Fibroblast of skin of right biceps (primary cell): ENCODE data around the gene LYRM2.

Source experiments
- DNase-seq: peaks from one replicate; pipeline ENCODE4 v3.0.0-alpha.2; 2013

The LYRM2 gene

DNA sequence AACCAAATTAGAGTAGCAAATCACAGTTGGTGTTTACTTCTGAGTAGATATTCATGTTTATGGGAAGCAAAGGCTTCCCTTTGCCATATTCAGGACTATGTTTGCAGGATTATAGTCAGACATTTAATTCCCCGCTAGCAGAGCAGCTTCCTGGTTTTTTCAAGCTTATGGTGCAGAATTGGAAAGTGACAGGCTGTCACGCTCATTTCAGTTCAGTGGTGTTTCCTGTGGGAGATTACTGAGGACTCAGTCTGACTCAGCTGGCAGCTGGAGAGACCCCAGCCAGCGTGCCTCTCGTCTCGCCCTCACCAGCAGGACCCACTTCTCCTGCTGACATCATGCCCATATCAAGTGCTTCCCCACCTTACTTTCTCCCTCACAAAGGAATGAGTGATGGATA, 85.1 kb downstream of the LYRM2 start:
- DNase-seq: no peak

DNA sequence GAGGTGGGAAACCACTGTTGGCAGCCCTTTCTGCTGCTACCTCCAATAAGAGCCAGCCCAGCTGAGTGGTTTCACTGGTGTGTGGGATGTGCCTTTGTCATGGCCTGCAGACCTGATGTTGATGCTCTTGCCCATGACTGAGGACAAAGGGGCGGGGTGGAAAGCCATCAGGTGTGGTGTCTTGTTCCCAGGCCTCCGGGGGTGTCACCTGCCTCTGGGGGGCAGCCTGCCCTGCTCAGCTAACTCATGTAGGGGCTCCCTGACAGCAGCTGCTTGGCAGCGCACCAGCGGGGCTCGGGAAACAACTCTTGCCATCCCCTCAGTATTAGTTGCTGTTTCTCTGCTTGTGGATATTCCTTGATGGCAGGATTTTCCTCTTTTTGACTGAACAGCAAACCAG, 91.3 kb downstream of the LYRM2 start:
- DNase-seq: no peak

DNA sequence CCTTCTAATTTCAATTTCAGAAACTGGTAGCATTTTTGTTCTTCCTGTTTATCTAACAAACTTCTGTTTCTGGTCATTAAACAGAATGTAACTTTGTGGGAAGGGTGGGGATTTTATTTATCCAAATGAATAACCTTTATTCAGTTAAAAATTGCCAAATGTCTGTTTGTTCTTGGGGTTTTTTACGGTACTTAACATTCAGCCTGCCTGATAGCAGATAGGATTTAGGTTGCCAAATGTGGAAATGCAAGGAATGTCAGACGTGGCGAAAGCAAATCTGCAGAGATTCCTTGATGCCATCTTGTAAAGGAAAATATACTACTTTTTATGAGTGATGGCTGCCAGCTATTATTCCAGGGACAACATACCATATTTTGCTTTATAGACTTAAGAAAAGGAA, 95.7 kb downstream of the LYRM2 start:
- DNase-seq: no peak

DNA sequence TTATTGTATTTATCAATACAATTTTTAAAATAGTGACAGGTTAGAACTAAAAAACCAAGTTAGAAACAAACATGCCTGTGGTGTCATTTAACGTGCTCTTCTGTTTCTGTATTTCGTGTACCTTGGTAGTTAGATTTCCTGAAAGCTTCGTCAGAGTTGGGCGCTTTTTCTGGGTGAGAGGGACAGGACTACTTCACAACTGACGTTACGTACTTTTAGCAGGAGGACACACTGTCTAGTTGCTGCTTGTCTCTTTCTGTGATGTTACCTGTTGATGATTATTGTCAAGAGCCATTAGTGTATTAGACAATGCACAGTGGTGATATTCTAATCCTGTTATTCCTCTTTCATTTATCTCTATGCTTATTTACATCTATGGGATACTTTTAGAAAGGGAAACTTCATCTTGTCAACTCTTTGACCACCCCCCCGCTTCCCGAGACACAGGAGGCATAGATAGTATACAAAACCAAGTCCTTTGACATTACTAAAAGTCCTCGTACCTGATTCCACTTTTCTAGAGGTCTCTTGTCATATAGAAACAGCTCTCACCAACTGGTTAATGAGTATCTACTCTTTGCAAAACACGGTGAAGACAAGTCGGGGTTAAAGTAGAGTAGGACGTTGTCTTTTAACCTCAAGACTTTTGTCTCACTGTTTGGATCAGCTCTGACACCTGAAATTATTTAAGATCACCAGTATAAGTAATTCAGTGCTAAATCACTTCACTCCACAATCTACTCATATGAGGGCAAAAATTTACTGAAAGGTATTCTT, 96.3 kb downstream of the LYRM2 start:
- no peak for DNase-seq

DNA sequence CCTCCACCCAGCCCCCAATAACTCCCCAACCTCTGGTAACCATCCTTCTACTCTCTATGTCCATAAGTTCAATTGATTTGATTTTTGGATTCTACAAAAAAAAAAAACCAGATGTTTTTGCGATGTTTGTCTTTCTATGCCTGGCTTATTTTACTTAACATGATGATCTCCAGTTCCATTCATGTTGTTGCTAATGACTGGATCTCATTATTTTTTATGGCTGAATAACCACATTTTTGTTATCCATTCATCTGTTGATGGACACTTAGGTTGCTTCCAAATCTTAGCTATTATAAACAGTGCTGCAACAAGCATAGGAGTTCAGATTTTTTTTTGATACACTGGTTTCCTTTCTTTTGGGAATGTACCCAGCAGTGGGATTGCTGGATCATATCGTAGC, 98.8 kb downstream of the LYRM2 start:
- no peak for DNase-seq

DNA sequence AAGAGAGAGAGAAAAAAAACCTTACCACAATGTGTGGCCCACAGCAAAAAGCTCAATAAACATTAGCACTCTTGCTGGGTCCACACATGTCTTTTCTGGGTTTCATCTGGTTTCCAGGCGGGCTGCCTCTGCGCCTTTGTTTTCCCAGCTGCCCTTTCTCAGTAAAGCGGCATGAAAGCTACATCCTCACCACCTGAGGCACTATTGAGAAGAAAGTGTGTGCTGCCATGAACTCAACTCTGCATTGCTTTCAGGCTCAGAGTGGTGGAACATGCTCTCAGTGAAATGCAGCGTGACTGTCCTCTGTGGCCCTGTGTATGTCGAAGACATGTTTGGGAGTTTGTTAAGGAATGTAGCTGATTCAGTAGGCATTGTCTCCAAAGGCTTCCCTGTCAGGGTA, 102.3 kb downstream of the LYRM2 start:
- DNase-seq: peak; percentile 10

DNA sequence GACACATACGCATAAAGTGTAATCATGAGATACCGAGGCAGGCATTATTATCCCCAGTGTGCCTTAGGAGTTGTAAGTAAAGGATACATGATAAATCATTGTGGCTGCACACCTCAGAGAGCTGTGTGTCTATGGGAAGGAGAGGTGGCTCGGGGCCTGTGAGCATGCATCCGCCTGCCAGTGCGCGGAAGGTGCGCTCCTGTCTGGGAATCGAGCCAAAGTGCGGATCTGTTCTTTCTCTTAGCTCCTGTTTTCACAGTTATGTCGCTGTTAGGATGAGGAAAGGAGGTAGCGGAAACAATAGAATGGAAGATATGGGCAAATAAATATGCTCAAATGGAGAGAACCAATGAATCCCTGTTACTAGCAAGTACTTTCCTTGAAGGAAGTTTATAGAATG, 107.6 kb downstream of the LYRM2 start:
- DNase-seq: no peak

DNA sequence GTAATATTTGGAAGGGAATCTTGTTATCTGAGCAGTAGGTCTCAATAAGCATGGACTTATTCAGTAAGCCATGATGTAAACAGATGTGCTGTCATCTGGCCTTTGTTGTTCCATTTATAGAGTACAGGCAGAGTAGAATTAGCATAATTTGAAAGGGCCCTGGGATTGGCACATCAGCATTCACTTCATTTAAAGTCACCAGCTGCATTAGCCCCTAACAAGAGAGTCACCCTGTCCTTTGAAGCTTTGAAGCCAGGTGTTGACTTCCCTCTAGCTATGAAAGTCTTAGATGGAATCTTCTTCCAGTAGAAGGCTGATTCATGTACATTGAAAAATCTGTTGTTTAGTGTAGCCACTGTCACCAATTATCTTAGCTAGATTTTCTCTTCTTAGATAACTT, 109.7 kb downstream of the LYRM2 start:
- no peak for DNase-seq

DNA sequence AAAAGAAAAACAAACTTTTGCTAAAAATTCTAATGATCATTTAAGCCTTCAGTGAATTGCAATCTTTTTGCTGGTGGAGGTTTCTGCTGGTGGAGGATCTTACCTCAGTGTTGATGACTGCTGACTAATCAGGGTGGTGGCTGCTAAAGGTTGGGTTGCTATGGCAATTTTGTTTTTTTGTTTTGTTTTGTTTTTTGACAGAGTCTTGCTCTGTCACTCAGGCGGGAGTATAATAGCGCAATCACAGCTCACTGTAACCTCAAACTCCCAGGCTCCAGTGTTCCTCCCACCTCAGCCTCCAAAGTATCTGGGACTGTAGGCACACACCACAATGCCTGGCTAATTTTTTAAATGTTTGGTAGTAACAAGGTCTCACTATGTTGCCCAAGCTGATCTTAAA, 110.9 kb downstream of the LYRM2 start:
- no peak for DNase-seq

DNA sequence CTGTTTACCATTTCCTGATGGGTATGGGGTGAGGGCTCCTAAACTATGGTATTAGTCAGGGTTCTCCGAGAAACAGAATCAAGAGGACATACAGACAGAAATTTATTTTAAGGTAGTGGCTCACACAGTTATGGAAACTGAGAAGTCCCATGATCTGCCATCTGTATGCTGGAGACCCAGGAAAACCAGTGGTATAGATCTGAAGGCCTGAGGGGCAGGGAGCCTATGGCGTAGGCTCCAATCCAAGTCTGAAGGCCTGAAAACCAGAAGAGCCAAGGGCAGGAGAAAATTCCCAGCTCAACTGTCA, 112.0 kb downstream of the LYRM2 start:
- DNase-seq: no peak

DNA sequence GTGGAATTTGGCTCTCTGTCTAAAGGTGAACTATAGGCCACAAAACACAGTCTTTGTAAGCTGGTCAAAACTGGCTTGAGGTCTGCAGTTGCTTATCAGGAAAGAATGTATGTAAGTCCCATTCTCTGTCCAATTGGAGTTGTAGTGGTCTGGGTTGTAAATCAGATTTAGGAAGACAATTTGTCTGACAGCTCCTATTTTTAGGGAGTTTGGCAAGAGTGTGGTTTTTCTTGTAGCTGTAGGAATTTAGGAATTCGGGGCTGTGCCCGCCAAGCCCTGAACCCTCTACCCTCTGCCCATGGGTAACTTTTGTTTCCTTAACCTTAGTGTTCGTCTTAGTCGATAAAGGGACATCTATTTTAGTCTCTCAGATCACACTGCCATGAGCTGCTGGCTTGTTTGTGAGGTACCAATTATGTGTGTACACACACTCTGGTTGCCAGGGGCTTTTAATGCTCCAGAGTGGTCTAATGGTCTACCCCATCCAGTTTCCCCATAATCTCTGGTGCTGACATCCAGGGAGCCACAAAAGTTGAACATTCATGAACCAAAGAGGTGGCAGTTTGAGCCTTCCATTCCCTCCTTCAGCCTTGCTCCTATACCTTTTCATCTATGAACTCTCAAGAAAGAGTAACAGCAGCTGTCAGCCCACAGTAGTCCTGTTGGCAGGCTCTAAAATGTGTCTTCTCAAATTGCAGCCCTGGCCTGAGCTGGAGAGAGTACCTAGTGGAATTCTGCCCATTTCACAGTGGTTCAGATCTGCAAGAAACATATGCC, 112.6 kb downstream of the LYRM2 start:
- DNase-seq: no peak

DNA sequence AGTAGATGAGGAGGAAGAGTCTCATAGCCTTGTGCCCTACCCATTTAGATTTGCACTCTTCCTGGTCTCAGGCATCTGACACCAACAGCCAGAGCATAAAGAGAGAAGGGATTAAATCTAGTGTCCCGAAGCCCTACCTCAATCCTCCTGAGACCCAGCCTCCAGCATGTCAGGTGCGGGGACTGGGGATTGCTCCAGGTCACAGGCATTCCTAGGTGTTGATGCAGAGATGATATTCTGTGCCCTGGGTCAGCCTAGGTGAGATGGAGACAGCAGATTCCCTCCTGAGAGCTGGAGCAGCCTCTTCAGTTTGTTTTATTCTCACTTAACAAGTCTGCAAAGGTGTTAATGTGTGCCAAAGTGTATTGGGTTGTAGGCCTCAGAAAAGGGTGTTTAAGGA, 115.8 kb downstream of the LYRM2 start:
- no peak for DNase-seq

DNA sequence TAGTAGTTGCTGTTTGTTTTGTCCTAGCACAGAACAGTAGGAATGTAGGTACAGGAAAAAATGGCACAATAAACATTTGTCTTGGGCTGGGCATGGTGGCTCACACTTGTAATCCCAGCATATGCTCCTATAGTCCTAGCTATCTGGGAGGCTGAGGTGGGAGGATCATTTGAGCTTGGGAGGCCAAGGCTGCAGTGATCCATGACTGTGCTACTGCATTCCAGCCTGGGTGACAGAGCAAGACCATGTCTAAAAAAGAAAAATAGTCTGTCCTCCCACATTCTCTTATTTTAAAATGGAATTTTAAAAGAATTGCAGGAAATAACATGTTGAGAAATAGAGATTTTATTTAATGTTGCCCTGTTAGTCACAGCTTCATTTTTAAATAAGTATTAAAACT, 117.8 kb downstream of the LYRM2 start:
- DNase-seq: no peak

DNA sequence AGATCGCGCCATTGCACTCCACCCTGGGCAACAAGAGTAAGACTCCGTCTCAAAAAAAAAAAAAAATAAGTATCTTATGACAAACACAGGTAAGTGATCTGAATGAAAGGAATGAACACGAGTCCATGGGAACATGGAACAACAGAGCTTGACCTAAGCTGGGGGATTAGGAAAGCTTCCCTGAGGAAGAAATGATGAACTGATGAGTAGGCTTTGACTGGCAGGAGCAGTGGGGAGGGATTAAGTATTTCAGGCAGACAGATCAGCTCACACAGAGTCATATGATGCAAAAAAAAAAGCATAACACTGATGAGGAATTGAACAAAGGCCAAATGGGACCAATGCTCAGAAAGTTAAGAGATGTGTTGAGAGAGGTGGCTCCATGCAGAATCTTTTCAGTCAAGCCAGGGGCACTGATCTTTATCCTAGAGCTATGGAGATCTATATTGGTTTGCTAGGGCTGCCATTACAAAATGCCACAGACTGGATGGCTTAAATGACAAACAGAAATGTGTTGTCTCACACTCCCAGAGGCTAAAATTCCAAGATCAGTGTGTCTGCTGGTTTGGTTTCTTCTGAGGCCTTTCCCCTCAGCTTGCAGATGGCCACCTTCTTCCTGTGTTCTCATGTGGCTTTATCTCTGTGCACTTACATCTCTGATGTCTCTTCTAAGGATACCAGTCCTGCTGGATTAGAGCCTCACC, 120.0 kb downstream of the LYRM2 start:
- DNase-seq: no peak
